HG02943 (cell line): Measurements from ENCODE around the gene MRO.
"Not testable (repeated sequence)": the region's sequence is repeated elsewhere in the genome, so short reads cannot be mapped to it uniquely, and the experiment has no call there.

ENCODE experiments used
- ATAC-seq: cut with Tn5 transposase; IDR thresholded peaks from one replicate; pipeline ENCODE4 v1.9.1; 2021; ENCODE audit warnings: mild to moderate bottlenecking, low read depth, moderate library complexity; ENCODE audit not compliant: unreplicated experiment

MRO gene

DNA sequence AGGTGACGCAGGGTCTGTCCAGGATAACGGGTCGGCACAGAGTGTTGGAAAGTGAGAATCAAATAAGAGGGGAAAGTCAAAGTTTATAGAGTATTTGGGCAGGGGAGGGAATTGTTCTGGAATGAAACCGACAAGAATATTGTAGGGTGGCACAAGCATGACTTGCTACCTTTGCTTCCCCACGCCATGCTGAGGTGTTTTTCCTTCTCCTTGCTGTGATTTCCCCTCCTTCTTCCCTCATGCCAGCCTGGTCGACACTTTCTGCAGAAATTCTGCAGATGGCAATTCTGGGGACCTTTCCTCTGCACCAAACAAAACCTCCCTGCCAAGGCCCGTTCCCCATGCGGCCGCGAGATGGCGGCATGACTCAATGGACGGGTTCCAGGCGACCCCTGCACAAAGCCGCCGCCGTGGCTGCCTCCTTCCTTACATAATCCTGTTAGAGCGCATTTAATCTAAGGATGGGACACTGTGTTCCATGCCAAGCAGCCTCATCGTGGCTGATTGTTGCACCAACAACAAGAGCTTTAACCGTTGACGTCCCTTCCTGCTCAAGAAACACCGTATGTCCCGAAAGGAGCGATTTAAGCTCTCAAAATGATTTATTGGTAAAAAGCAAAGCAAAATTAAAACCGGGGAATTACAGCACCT is at the start of gene MRO:
MRO (minus strand) TSS at position 289 of the 651 bp plus-strand sequence. CDS start 10,616 bp downstream, outside the sequence.
- peak; percentile 89 for ATAC-seq

DNA sequence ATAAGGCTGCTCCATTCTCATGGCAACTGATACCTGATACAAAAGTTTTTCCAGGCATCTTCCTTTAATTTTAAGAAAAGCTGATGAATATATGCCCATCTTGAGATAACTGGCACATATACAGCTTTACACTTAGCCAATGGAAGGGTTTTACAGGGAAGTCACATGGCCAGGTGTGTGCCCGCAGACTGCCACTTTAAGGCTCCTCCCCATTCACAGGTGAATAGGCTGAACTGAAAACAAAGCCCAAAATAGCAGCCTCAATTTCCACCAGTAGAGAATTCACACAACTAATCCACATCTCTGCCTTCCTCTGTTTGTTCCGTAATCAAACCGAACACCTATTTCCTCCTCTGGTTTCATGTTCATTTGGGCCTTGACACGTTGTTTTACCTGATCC is 49.3 kb upstream of the MRO start:
- ATAC-seq = no peak

- no peak for ATAC-seq
Observed at GRCh38 chr18:50866765-50867164, 46.9 kb upstream of the MRO start.

DNA sequence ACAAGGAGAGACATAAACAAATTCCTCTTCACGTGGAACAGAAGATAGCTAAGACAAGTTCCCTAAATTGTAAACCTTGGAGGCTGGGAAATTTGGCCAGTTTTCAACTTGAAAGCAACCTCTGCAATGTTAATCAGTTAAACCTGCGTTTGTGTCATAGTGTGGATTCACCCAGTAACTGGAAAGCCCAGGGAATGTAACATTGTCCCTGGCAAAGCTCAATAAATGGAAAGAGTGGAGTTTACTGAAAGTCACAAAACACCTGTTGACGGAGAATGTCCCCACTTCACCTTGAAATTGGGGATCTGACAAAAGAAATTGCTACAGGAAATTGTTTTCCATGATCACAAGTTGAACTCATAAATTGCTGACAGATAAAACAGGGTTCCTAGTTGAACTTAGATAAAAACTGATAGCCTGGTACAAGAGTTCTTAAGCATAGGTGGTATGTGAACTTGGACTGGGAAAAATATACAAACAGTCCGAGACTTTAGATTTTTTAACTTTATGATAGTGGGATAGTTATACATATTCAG is 44.1 kb upstream of the MRO start:
- ATAC-seq = no peak

GRCh38 chr18:50862401-50862800 is 42.6 kb upstream of the MRO start:
- no peak for ATAC-seq

DNA sequence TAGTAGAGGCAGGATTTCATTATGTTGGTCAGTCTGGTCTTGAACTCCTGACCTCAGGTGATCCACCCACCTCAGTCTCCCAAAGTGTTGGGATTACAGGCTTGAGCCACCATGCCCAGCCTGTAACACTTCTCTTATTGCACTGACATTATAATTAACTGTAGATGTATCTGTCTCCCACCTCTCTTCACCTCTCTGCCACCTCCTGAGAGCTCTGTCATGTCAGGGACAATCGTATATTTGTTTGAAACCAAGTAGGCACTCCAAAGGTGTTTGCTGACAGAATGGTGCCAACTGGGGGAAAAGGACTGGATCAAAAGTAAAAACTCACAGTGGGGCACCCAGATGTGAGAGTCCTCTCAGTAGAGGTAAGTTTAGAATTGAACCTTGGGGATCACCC is 41.8 kb upstream of the MRO start:
- no peak for ATAC-seq

GRCh38 chr18:50859793-50860555 is 40.2 kb upstream of the MRO start:
- ATAC-seq = no peak

- ATAC-seq = no peak
Observed at GRCh38 chr18:50857694-50858093, 37.9 kb upstream of the MRO start.

DNA sequence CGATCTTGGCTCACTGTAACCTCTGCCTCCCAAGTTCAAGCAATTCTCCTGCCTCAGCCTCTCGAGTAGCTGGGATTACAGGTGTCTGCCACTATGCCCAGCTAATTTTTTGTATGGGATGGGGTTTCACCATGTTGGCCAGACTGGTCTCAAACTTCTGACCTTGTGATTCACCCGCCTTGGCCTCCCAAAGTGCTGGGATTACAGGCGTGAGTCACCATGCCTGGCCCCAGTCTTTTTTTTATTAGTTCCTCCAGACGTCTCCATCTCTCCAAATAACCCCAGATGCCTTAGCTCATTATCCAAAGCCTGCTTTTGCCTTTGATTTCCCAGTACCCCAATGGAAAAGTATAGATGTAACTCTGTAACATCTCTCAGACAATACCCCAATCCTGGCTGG is 37.4 kb upstream of the MRO start:
- ATAC-seq = not testable (repeated sequence)

DNA sequence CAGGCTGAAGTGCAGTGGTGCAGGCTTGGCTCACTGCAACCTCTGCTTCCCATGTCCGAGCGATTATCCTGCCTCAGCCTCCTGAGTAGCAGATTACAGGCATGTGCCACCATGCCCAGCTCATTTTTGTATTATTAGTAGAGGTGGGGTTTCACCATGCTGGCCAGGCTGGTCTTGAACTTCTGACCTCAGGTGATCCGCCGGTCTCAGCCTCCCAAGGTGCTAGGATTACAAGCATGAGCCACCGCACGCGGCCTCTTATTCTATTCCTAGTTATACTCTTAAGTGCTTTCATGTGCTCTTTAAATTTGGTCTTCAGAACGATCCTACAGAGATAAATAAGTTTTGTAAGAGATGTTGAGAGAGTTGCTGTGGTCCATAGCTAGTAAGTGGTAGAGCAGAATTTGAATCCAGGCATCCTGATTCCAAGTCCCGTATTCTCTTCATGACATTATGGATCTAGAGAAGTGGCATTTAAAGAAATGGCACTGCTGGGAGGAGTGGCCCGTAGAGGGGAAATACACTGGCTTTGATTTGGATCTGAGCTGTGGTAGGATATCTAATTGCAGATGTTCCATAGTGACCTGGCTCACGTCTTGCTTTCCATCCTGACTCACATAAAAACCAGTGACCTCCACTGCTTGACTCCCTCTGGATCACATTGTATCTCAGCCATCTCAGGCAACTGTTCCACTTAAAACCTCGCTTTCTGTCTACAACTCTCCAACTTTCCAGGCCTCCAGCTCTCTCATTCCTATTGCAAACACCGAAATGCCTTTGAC is 36.4 kb upstream of the MRO start:
- no peak for ATAC-seq

- ATAC-seq = no peak
Observed at GRCh38 chr18:50853863-50854271, 34.1 kb upstream of the MRO start.

DNA sequence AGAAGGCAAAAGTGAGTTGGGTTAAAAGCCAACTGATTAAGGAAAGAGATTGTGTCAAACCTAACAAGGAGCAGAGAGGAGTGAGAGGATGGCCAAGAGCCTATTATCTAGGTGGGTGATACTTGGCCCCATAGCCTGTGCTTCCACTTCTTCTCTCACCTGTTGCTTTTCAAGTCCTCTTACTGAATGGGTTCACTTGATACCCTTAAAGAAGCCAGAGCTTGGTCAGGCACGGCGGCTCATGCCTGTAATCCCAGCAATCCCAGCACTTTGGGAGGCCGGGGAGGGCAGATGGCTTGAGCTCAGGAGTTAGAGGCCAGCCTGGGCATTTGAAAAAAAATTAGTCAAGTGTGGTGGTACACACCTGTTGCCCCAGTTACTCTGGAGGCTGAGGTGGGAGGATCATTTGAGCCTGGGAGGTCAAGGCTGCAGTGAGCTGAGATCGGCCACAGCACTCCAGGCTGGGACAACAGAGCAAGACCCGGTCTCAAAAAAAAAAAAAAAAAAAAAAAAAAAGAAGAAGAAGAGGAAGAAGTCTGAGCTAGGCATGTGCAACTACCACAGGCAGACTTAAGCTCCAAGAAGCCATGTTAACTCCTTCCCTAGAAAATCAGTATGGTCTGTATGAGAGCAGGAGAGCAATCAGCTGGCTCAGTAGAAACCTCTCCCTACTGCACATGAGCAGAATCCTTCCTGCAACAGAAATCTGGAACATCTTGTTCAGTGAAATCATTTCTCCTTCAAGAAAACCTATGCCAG is 30.7 kb upstream of the MRO start:
- ATAC-seq = no peak

DNA sequence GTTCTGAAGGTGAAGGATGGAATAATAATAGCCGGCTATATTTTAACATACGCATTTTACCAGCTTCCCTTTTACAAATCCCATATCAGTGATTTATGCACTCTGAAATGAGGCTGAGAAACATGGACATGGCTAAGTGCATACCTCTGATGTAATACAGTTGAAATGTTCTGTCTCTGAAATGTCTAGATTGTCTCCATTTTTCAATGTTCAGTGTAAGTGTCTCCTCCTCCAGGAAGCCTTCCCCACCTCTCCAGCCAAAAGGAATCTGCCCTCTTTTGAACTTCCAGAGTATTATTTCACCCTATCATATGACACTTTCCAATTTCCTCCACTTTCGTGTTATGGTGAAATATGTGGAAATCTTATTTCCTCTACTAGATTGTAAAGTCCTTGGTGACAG is 29.6 kb upstream of the MRO start:
- ATAC-seq = no peak

DNA sequence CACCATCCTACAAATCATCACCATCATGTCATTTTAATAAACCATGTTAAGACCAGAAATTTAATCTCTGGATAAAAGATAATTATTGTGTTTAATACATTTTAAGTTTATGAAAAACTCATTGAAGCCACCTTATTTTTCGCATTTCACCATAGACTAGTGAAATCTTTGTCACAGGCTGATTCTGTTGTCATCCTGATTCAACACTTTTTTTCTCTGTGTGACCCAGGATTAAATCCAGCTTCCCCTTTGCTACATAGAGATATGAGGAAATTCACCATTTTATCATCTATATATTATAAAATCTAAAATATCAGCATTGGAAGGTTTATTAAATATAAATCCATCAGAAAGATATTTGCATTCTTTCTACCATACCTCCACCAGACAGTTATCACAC is 29.2 kb upstream of the MRO start:
- no peak for ATAC-seq

GRCh38 chr18:50848061-50848551 is 28.3 kb upstream of the MRO start:
- ATAC-seq = no peak

DNA sequence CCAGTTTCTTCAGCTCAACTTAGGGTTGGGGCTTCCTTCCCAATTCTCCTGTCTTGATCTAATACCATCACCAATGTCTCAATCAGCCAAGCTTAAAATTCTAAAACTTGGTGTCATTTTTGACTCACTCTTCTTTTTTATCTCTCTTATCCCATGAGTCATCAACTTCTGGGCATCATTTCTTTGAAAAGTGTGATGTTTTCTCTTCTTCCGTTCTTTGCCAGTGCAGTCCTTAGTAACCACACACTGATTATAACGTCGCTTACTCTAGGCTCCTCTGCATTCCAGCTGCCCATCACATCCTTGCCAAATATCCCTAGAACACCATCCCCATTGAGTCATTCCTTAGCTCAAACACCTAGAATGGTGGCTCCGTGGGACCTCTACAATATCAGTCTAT is 27.4 kb upstream of the MRO start:
- no peak for ATAC-seq

DNA sequence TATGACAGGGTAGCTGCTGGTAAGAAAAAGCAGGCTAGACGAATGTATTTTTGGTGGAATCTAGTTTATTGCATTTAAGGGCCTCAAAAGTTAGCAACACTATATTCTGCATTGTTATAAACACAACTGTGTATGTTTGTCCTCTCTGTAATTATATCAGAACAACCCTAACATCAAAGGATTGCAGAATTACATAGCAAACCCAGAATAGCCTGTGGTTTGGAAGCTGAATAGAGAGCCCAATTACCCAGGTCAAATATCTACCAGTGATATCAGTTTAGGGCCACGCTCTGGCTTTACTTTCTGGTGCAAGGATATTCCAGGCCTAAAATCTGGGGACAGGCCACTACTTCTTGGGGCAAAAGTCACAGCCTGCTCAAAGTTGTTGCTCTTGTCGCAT is 25.1 kb upstream of the MRO start:
- no peak for ATAC-seq

- no peak for ATAC-seq
Observed at GRCh38 chr18:50844554-50844953, 24.7 kb upstream of the MRO start.

DNA sequence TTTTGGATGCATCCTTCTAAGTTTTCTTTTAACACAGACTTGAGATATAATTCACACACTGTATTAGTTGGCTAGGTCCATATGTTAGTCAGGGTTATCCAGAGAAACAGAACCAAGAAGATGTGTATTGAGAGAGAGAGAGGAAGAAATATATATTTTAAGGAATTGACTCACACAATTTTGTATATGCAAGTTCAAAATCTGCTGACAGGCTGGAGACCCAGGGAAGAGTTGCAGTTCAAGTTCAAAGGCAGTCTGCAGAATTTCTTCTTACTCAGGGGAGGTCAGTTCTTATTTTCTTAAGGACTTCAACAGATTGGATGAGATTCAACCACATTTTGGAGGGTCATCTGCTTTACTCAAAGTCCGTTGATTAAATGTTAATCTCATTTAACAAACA is 23.0 kb upstream of the MRO start:
- ATAC-seq = no peak

GRCh38 chr18:50839996-50840395 is 20.2 kb upstream of the MRO start:
- no peak for ATAC-seq
